K562 (cell line): ENCODE measurements around the gene NUP133. TPM values are rescaled to one million over a fixed set of nuclear protein-coding genes. Genes with fewer than 3 reads are reported as not detected.
A peak's percentile ranks its signal among the peaks of the same experiment; 100 is the strongest.

Experiments used
- ATAC-seq: fragments of 200-7000 bp; cut with Tn5 transposase; 3 replicates; pipeline ENCODE4 v1.9.1; 2020; ENCODE audit warnings: moderate library complexity
- BruUV-seq: library from RNA; stranded (reverse); fragments of 400-500 nt; replicated peaks from 2 replicates; lab custom pipeline; 2021; lab: Mats Ljungman, UMichigan
- CTCF ChIA-PET: fragments of 300-600 bp; formaldehyde crosslinking; extraction: SDS; loops from one replicate; lab custom pipeline; 2021; ENCODE audit warnings: low intra/inter-chr PET ratio; lab: Yijun Ruan, JAX
- POLR2A ChIA-PET: fragments of 300-600, 350-650 bp; sonication (Branson Sonifier 250); formaldehyde crosslinking; extraction: SDS; loops from one replicate; lab custom pipeline; 2021; ENCODE audit warnings: antibody characterized with exemption, inconsistent platforms; lab: Yijun Ruan, JAX
- DNase-seq, 4 experiments: peaks; one replicate each; pipeline versions ENCODE4 v3.0.0 to v3.0.0-alpha.2; 2011 to 2018; ENCODE audit warnings: low spot score in 3 of 4, mixed read lengths in 3 of 4; ENCODE audit errors: extremely low read depth in 1 of 4
- FAIRE-seq: peaks from 2 replicates; lab custom pipeline; 2011; peaks lifted over from hg19 to GRCh38; lab: Jason Lieb, UNC
- H2AFZ ChIP-seq: 2 replicates; pipeline ENCODE4 v1.6.0; 2011; ENCODE audit warnings: low read depth, low read length, control low read depth, inconsistent platforms
- H3K27ac ChIP-seq: fragments of 200-600 bp; 3 replicates; pipeline ENCODE4 v1.8.0; 2011; ENCODE audit warnings: low read depth, mild to moderate bottlenecking, control low read depth, inconsistent platforms, low read length, moderate library complexity, mixed read lengths; ENCODE audit errors: extremely low read depth
- H3K27me3 ChIP-seq, 2 experiments: fragments of 300-600 bp in 1 of 2; 2 replicates in 1 of 2; 3 replicates in 1 of 2; pipeline versions ENCODE4 v1.6.0 to v1.8.0; 2011; ENCODE audit warnings: inconsistent platforms in 2 of 2, low read length in 2 of 2, mild to moderate bottlenecking in 1 of 2, mixed read lengths in 1 of 2, moderate library complexity in 1 of 2; ENCODE audit not compliant: control insufficient read depth in 2 of 2, insufficient read depth in 2 of 2
- H3K36me3 ChIP-seq: fragments of 300-600 bp; 3 replicates; pipeline ENCODE4 v1.8.0; 2011; ENCODE audit warnings: mild to moderate bottlenecking, low read length, inconsistent platforms; ENCODE audit not compliant: control insufficient read depth, insufficient read depth
- H3K4me1 ChIP-seq, 2 experiments: fragments of 200-600 bp in 1 of 2; replicated peaks in 1 of 2; 2 replicates in 1 of 2; 3 replicates in 1 of 2; pipeline versions ENCODE4 v1.5.1 to v1.8.0; 2011; ENCODE audit warnings: inconsistent platforms in 2 of 2, low read length in 2 of 2, mild to moderate bottlenecking in 1 of 2, mixed read lengths in 1 of 2, moderate library complexity in 1 of 2; ENCODE audit not compliant: control insufficient read depth in 2 of 2, insufficient read depth in 2 of 2
- H3K4me2 ChIP-seq: 2 replicates; pipeline ENCODE4 v1.6.1; 2011; ENCODE audit warnings: low read length, control low read depth, inconsistent platforms, mixed read lengths; ENCODE audit not compliant: insufficient read depth
- H3K4me3 ChIP-seq: fragments of 200-600 bp; sonication (generic), shearing (Covaris generic); 2 replicates; pipeline ENCODE4 v1.5.1; 2016; ENCODE audit warnings: control low read depth, inconsistent platforms
- H3K79me2 ChIP-seq: fragments of 200-600 bp; 3 replicates; pipeline ENCODE4 v1.8.0; 2011; ENCODE audit warnings: low read length, inconsistent platforms; ENCODE audit not compliant: control insufficient read depth, insufficient read depth
- H3K9ac ChIP-seq, 2 experiments: 2 replicates each; pipeline versions ENCODE4 v1.6.0 to v1.6.1; 2011; ENCODE audit warnings: low read depth in 2 of 2, low read length in 2 of 2, control low read depth in 1 of 2, inconsistent platforms in 1 of 2, mild to moderate bottlenecking in 1 of 2, mixed read lengths in 1 of 2; ENCODE audit not compliant: insufficient read depth in 1 of 2
- H3K9me1 ChIP-seq: one replicate; pipeline ENCODE4 v1.6.0; 2011; ENCODE audit warnings: inconsistent platforms, mild to moderate bottlenecking, low read length, moderate library complexity; ENCODE audit not compliant: control insufficient read depth, insufficient read depth
- H3K9me3 ChIP-seq: replicated peaks from 2 replicates; pipeline ENCODE4 v1.5.1; 2011; ENCODE audit warnings: low read depth, low read length, inconsistent platforms; ENCODE audit not compliant: control insufficient read depth, insufficient read depth
- H4K20me1 ChIP-seq: replicated peaks from 2 replicates; pipeline ENCODE4 v1.6.1; 2011; ENCODE audit warnings: low read length, inconsistent platforms, mixed read lengths; ENCODE audit not compliant: control insufficient read depth, insufficient read depth
- AFF4 ChIP-seq: sonication (generic); formaldehyde crosslinking; IDR thresholded peaks from 2 replicates; pipeline ENCODE4 v1.8.0; 2023; ENCODE audit warnings: mild to moderate bottlenecking, missing genetic modification reagents
- CBX1 ChIP-seq: sonication (generic); IDR thresholded peaks from 2 replicates; pipeline ENCODE4 v1.6.1; 2016; ENCODE audit warnings: antibody characterized with exemption, low read depth, mild to moderate bottlenecking
- E2F6 ChIP-seq, 2 experiments: IDR thresholded peaks; 2 replicates each; pipeline ENCODE4 v1.6.1; 2011; ENCODE audit warnings: borderline replicate concordance in 1 of 2, control low read depth in 1 of 2, low read depth in 1 of 2, low read length in 1 of 2, mild to moderate bottlenecking in 1 of 2, mixed read lengths in 1 of 2, moderate library complexity in 1 of 2; ENCODE audit not compliant: insufficient read depth in 1 of 2, insufficient read length in 1 of 2, poor library complexity in 1 of 2, severe bottlenecking in 1 of 2; ENCODE audit errors: extremely low read depth in 1 of 2
- MNT ChIP-seq, 2 experiments: fragments of 450-650 bp; conservative IDR thresholded peaks; 2 replicates each; pipeline ENCODE4 v1.6.1; 2017; ENCODE audit warnings: mild to moderate bottlenecking in 2 of 2, moderate library complexity in 2 of 2
- PURB ChIP-seq: sonication (generic); formaldehyde crosslinking; IDR thresholded peaks from 2 replicates; pipeline ENCODE4 v1.9.0; 2021; ENCODE audit warnings: low read depth, mild to moderate bottlenecking, missing genetic modification reagents
- SRSF7 ChIP-seq: fragments of 200-400 bp; formaldehyde crosslinking; optimal IDR thresholded peaks from 2 replicates; pipeline ENCODE3; 2017; ENCODE audit warnings: mild to moderate bottlenecking, low read depth, low read length
- USF1 ChIP-seq: sonication (generic); formaldehyde crosslinking; IDR thresholded peaks from 2 replicates; pipeline ENCODE4 v1.9.0; 2022; ENCODE audit warnings: mild to moderate bottlenecking, missing genetic modification reagents
- WGBS: fragments of 100-300 bp; shearing (Covaris generic); methylation state at CpG from one replicate; pipeline ENCODE4 v1.1.6; 2016; ENCODE audit warnings: low coverage, mixed read lengths; ENCODE audit not compliant: insufficient coverage; ENCODE audit errors: missing lambda C conversion rate; 5-methylcytosine and 5-hydroxymethylcytosine counted together
- in situ Hi-C: fragments of 300-500 bp; cut with MboI; formaldehyde crosslinking; loops from 4 replicates; pipeline ENCODE4 v1.15.0; 2018; ENCODE audit warnings: inconsistent platforms, mixed read lengths
- intact Hi-C: fragments of 100-400 bp; cut with micrococcal nuclease; formaldehyde crosslinking; loops from 2 replicates; pipeline ENCODE4 v1.14.2; 2022
- polyA plus RNA-seq, 8 experiments: library from polyadenylated mRNA; depleted of rRNA in 4 of 8; stranded (reverse) in 5 of 8; unstranded in 3 of 8; fragments of >200 nt; fragmentation: Nextera tagmentation in 2 of 8; fragmentation: Illumina TruSeq in 1 of 8; extraction: Ambion mirVana in 2 of 8; extraction: Trizol in 1 of 8; gene quantifications; 2 replicates each; pipeline versions ENCODE4 v1.2.1 to v1.2.3, GENCODE V29; 2011 to 2014; ENCODE audit warnings: inconsistent platforms in 1 of 8, missing spikeins in 1 of 8
- total RNA-seq, 7 experiments: library from RNA; depleted of rRNA in 6 of 7; stranded (reverse); fragments of >200 nt in 6 of 7; fragmentation: Illumina TruSeq in 2 of 7; extraction: Trizol in 2 of 7; gene quantifications; 2 replicates each; pipeline versions ENCODE4 v1.2.1 to v1.2.3, GENCODE V29; 2011 to 2021; ENCODE audit warnings: low replicate concordance in 1 of 7

NUP133 gene
- total and polyA plus RNA-seq, 9 of the 15 experiments (the other 6 are each of a cell fraction or from before 2014, with no cell fraction given) = 21.7 to 85.1 (median 61.3) TPM

GRCh38 chr1:229544587-229544986 lies 36.4 kb upstream of the NUP133 start:
- Histone ChIP-seq H2AFZ (no peak overlapping the region), H3K27ac (no peak overlapping the region), H3K9me3 (no peaks in the 10 kb centered on the region), H3K27me3 (no peaks in the 10 kb centered on the region), H3K9me1 (no peaks in the 10 kb centered on the region), H3K4me2 (no peak overlapping the region), H3K4me3 (no peak overlapping the region), H3K79me2 (peaks cover 7% of the 10 kb centered on the region; the same call in 2 of the 3 replicates), H3K4me1 (no peaks in the 10 kb centered on the region), H3K9ac (no peak overlapping the region), H3K36me3 (peaks cover 84% of the 10 kb centered on the region), H4K20me1 (peaks cover 7% of the 10 kb centered on the region; the same call in 1 of the 2 replicates)
- DNase-seq (no peak), ATAC-seq (peak; percentile 32; the same call in 2 of the 3 replicates), FAIRE-seq (no peak)
- POLR2A ChIA-PET = interaction anchor here (1.9 kb wide), 1 partner anchor 11 kb away, joined by 6 read pairs; no protein-coding TSS in a partner anchor
- intact Hi-C loops = no loop called here
- in situ Hi-C loops = no loop called here
- 68% methylated on average over 1 of the region's 1 CpG for WGBS
- CTCF ChIA-PET = no interaction called here
- TF ChIP-seq MNT (conservative IDR thresholded peaks at IDR 0.05) (no peak), CBX1 (no peak), E2F6 (IDR thresholded peaks at IDR 0.05; ENCODE audit: borderline replicate concordance in 1 of 2, extremely low read depth in 1 of 2, insufficient read depth in 1 of 2, insufficient read length in 1 of 2, low read depth in 1 of 2, low read length in 1 of 2, poor library complexity in 1 of 2, severe bottlenecking in 1 of 2) (no peak), USF1 (CRISPR knock-in tag) (no peak), SRSF7 (no peak), PURB (CRISPR knock-in tag) (no peak), AFF4 (CRISPR knock-in tag) (no peak)
- BruUV-seq = no TSS peak
